ENCODE data around the gene DPP8. TPM values are rescaled to one million over a fixed set of nuclear protein-coding genes. Genes with fewer than 3 reads are reported as not detected.
"Not testable (repeated sequence)": the region's sequence is repeated elsewhere in the genome, so short reads cannot be mapped to it uniquely, and the experiment has no call there.

The DPP8 gene
- total RNA-seq, 4 donors from 2014 or later = 19.8 to 30.5 (median 21.8) TPM

GRCh38 chr15:65556622-65557021, 39.1 kb upstream of the DPP8 start:
- no peaks in the 10 kb centered on the region for H3K9me3 ChIP-seq
- intact Hi-C loops (cut with DNase I) = no loop called here
- H3K36me3 ChIP-seq = peaks cover 3 to 76% (median 6%) of the 10 kb centered on the region in 3 donors
- TF ChIP-seq POLR2A (IDR thresholded peaks at IDR 0.05) (no peak), CTCF (IDR thresholded peaks at IDR 0.05) (no peak)
- H3K4me1 ChIP-seq = no peaks in the 10 kb centered on the region
- WGBS, 2 donors = 89 to 90% methylated on average over 7 of the region's 7 CpGs
- H3K4me3 ChIP-seq = no peak overlapping the region
- no peak overlapping the region for H3K27ac ChIP-seq
- no peak for DNase-seq
- no peaks in the 10 kb centered on the region for H3K27me3 ChIP-seq

- Histone ChIP-seq H3K27ac (no peak overlapping the region), H3K4me1 (no peaks in the 10 kb centered on the region), H3K9me3 (no peaks in the 10 kb centered on the region), H3K36me3 (peaks cover 3 to 50% (median 6%) of the 10 kb centered on the region in 3 donors), H3K4me3 (no peak overlapping the region), H3K27me3 (no peaks in the 10 kb centered on the region)
- intact Hi-C loops (cut with DNase I) = no loop called here
- no peak for DNase-seq
- 92 to 96% methylated on average over 3 of the region's 3 CpGs for WGBS, 2 donors
- TF ChIP-seq CTCF (IDR thresholded peaks at IDR 0.05) (no peak), POLR2A (IDR thresholded peaks at IDR 0.05) (no peak)
These were observed 36.2 kb upstream of the DPP8 start for GRCh38 chr15:65553691-65554090.

GRCh38 chr15:65552851-65553250, 35.4 kb upstream of the DPP8 start:
- peaks cover 3 to 42% (median 6%) of the 10 kb centered on the region in 3 donors for H3K36me3 ChIP-seq
- H3K27me3 ChIP-seq; DNase-seq; intact Hi-C loops (cut with DNase I); H3K4me3 ChIP-seq; H3K9me3 ChIP-seq; H3K4me1 ChIP-seq; H3K27ac ChIP-seq: not testable (repeated sequence)
- 94 to 99% methylated on average over 4 of the region's 6 CpGs for WGBS, 2 donors

GRCh38 chr15:65551183-65551582, 33.7 kb upstream of the DPP8 start:
- Histone ChIP-seq H3K4me3 (no peak overlapping the region), H3K36me3 (peaks cover 0 to 25% (median 4%) of the 10 kb centered on the region in 3 donors), H3K9me3 (no peaks in the 10 kb centered on the region), H3K4me1 (no peaks in the 10 kb centered on the region), H3K27me3 (no peaks in the 10 kb centered on the region), H3K27ac (no peak overlapping the region)
- 72 to 82% methylated on average over 2 of the region's 2 CpGs for WGBS, 2 donors
- no peak for DNase-seq
- intact Hi-C loops (cut with DNase I) = no loop called here
- TF ChIP-seq CTCF (IDR thresholded peaks at IDR 0.05) (no peak), POLR2A (IDR thresholded peaks at IDR 0.05) (no peak)

GRCh38 chr15:65550681-65551098, 33.2 kb upstream of the DPP8 start:
- Histone ChIP-seq H3K9me3 (no peaks in the 10 kb centered on the region), H3K27ac (no peak overlapping the region), H3K36me3 (peaks cover 0 to 20% (median 0%) of the 10 kb centered on the region in 3 donors), H3K4me3 (no peak overlapping the region), H3K27me3 (no peaks in the 10 kb centered on the region), H3K4me1 (no peaks in the 10 kb centered on the region)
- DNase-seq = no peak
- no peak for TF ChIP-seq CTCF (IDR thresholded peaks at IDR 0.05)
- TF ChIP-seq POLR2A (IDR thresholded peaks at IDR 0.05) = no peak
- WGBS, 2 donors = 62 to 70% methylated on average over 3 of the region's 3 CpGs
- intact Hi-C loops (cut with DNase I) = no loop called here

- H3K27me3 ChIP-seq; H3K4me1 ChIP-seq; intact Hi-C loops (cut with DNase I); DNase-seq; H3K27ac ChIP-seq; H3K4me3 ChIP-seq; H3K36me3 ChIP-seq; H3K9me3 ChIP-seq: not testable (repeated sequence)
- 95 to 97% methylated on average over 9 of the region's 9 CpGs for WGBS, 2 donors
These were observed 31.8 kb upstream of the DPP8 start for GRCh38 chr15:65549288-65549687.

Measured in esophagus squamous epithelium (tissue), 5 donors.